ENCODE data around the gene HYOU1.

HYOU1 gene

GRCh38 chr11:119015054-119015611 is 41.9 kb downstream of the HYOU1 start:
- DNase-seq (ENCODE audit: low read depth), result no peak
- no peak for TF ChIP-seq MAX (IDR thresholded peaks at IDR 0.05; ENCODE audit: low read depth, low read length)
- TF ChIP-seq MYC (IDR thresholded peaks at IDR 0.05; ENCODE audit: low read depth, low read length), result no peak
- TF ChIP-seq CTCF (IDR thresholded peaks at IDR 0.05; ENCODE audit: low read depth, low read length), result no peak
- no peak for TF ChIP-seq POLR2A (IDR thresholded peaks at IDR 0.05; ENCODE audit: extremely low read depth, insufficient read length)
- peak overlapping the region; percentile 100 for H3K4me3 ChIP-seq (ENCODE audit: low read depth, low read length)

GRCh38 chr11:119014209-119014924 is 42.6 kb downstream of the HYOU1 start:
- H3K4me3 ChIP-seq (ENCODE audit: low read depth, low read length), result no peak overlapping the region

GRCh38 chr11:119012629-119013170 is 44.3 kb downstream of the HYOU1 start:
- H3K4me3 ChIP-seq (ENCODE audit: low read depth, low read length), result no peak overlapping the region
- TF ChIP-seq POLR2A (IDR thresholded peaks at IDR 0.05; ENCODE audit: extremely low read depth, insufficient read length) (peak; percentile 13), MAX (IDR thresholded peaks at IDR 0.05; ENCODE audit: low read depth, low read length) (no peak)
- DNase-seq (ENCODE audit: low read depth), result no peak

More at GRCh38 chr11:119014209-119014924, 42.6 kb downstream of the HYOU1 start:
- DNase-seq (ENCODE audit: low read depth), result no peak
- TF ChIP-seq CTCF (IDR thresholded peaks at IDR 0.05; ENCODE audit: low read depth, low read length) (no peak), MYC (IDR thresholded peaks at IDR 0.05; ENCODE audit: low read depth, low read length) (no peak), POLR2A (IDR thresholded peaks at IDR 0.05; ENCODE audit: extremely low read depth, insufficient read length) (peak; percentile 9), MAX (IDR thresholded peaks at IDR 0.05; ENCODE audit: low read depth, low read length) (no peak)

GRCh38 chr11:119011476-119012053 is 45.4 kb downstream of the HYOU1 start:
- DNase-seq (ENCODE audit: low read depth), result no peak
- TF ChIP-seq POLR2A (IDR thresholded peaks at IDR 0.05; ENCODE audit: extremely low read depth, insufficient read length) (no peak), MAX (IDR thresholded peaks at IDR 0.05; ENCODE audit: low read depth, low read length) (no peak), MYC (IDR thresholded peaks at IDR 0.05; ENCODE audit: low read depth, low read length) (no peak), CTCF (IDR thresholded peaks at IDR 0.05; ENCODE audit: low read depth, low read length) (no peak)
- H3K4me3 ChIP-seq (ENCODE audit: low read depth, low read length), result no peak overlapping the region

GRCh38 chr11:119006656-119007055 is 50.3 kb downstream of the HYOU1 start:
- H3K4me3 ChIP-seq (ENCODE audit: low read depth, low read length), result no peak overlapping the region

More at GRCh38 chr11:119006656-119007055, 50.3 kb downstream of the HYOU1 start:
- no peak for DNase-seq (ENCODE audit: low read depth)
- TF ChIP-seq POLR2A (IDR thresholded peaks at IDR 0.05; ENCODE audit: extremely low read depth, insufficient read length), result no peak
- no peak for TF ChIP-seq MAX (IDR thresholded peaks at IDR 0.05; ENCODE audit: low read depth, low read length)
- no peak for TF ChIP-seq CTCF (IDR thresholded peaks at IDR 0.05; ENCODE audit: low read depth, low read length)
- TF ChIP-seq MYC (IDR thresholded peaks at IDR 0.05; ENCODE audit: low read depth, low read length), result no peak
